ENCODE results near the gene RD3L. TPM values are rescaled to one million over a fixed set of nuclear protein-coding genes. Genes with fewer than 3 reads are reported as not detected.

The RD3L gene
- total RNA-seq, 1 experiment from 2014 or later: not detected

DNA sequence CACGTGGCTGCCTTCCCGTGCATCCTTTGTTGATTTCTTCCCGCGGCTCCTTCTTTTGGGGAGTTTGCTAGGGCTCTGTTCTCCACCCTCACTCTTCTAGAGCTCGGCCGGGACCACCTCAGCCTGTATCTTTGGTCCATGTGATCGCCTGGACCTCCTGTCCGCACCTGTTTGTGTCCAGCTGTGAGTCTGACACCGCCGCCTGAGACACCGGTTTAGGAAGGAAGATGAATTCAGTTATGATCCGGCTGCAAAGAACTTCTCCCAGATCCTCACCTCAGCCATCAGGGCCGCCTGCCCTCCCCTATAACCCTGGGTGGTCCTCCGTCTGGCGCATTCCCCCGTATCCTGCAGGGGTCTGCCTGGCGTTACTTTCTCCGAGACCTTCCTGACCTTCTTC lies 14.8 kb downstream of the RD3L start:
- Histone ChIP-seq H3K79me2 (ENCODE audit: insufficient read depth, low read length) (no peaks in the 10 kb centered on the region), H4K5ac (ENCODE audit: insufficient read length, low read depth, low read length) (no peak overlapping the region), H3K14ac (ENCODE audit: insufficient read depth, low read length) (no peak overlapping the region), H2BK5ac (ENCODE audit: insufficient read length, low read length) (no peak overlapping the region), H3K79me1 (ENCODE audit: insufficient read depth, low read depth, low read length, poor library complexity, severe bottlenecking) (no peaks in the 10 kb centered on the region), H4K91ac (ENCODE audit: insufficient read length, low read depth, low read length) (no peak overlapping the region), H3K4me2 (ENCODE audit: insufficient read depth, insufficient read length, low read length) (no peak overlapping the region), H3K27me3 (ENCODE audit: insufficient read depth, low read length) (no peaks in the 10 kb centered on the region), H3K27ac (ENCODE audit: insufficient read length, low read depth, low read length) (no peak overlapping the region), H3K23me2 (ENCODE audit: insufficient read length, low read depth, low read length, poor library complexity, severe bottlenecking) (no peaks in the 10 kb centered on the region), H3K9ac (ENCODE audit: extremely low read depth, insufficient read length, low read length) (no peak overlapping the region), H3K18ac (ENCODE audit: insufficient read length, low read depth, low read length) (no peak overlapping the region), H3K4me1 (ENCODE audit: insufficient read depth, low read length) (no peaks in the 10 kb centered on the region), H4K8ac (replicated peaks; ENCODE audit: insufficient read length, low read depth, low read length) (no peak overlapping the region), H2BK12ac (ENCODE audit: insufficient read length, low read depth, low read length) (no peak overlapping the region), H2BK20ac (ENCODE audit: low read depth, low read length, poor library complexity, severe bottlenecking) (no peak overlapping the region), H3K4ac (ENCODE audit: low read depth, low read length) (no peak overlapping the region), H2BK120ac (ENCODE audit: low read depth, low read length, poor library complexity, severe bottlenecking) (no peak overlapping the region), H3K9me3 (ENCODE audit: control insufficient read depth, low read depth, low read length) (no peaks in the 10 kb centered on the region), H3T11ph (ENCODE audit: low read length) (no peak overlapping the region), H2AFZ (ENCODE audit: low read length) (no peak overlapping the region), H2BK15ac (ENCODE audit: low read depth, low read length) (no peak overlapping the region), H4K20me1 (ENCODE audit: control insufficient read depth, insufficient read depth, insufficient read length) (no peaks in the 10 kb centered on the region), H2AK5ac (ENCODE audit: insufficient read length, low read length) (no peak overlapping the region), H3K23ac (ENCODE audit: insufficient read length, low read depth, low read length) (no peak overlapping the region), H3K56ac (ENCODE audit: insufficient read length, low read depth, low read length) (no peak overlapping the region)
- H3K9me3 Mint-ChIP-seq: peaks cover 0 to 3% of the 10 kb centered on the region in 2 experiments; a peak in 2 of 5 replicates
- H3K4me1 Mint-ChIP-seq: peaks cover 4% of the 10 kb centered on the region in 2 experiments; a peak in 1 of 4 replicates
- no CpG with 5 or more reads among the region's 18 CpGs for WGBS (ENCODE audit: extremely low coverage, insufficient read length, low lambda C conversion rate)
- H3K27ac Mint-ChIP-seq: no peak overlapping the region
- no peak overlapping the region for H3K4me3 Mint-ChIP-seq
- H3K27me3 Mint-ChIP-seq (ENCODE audit: low read depth): peaks cover 6% of the 10 kb centered on the region; the same call in 1 of the 2 replicates
- TF ChIP-seq, protein P1, sequence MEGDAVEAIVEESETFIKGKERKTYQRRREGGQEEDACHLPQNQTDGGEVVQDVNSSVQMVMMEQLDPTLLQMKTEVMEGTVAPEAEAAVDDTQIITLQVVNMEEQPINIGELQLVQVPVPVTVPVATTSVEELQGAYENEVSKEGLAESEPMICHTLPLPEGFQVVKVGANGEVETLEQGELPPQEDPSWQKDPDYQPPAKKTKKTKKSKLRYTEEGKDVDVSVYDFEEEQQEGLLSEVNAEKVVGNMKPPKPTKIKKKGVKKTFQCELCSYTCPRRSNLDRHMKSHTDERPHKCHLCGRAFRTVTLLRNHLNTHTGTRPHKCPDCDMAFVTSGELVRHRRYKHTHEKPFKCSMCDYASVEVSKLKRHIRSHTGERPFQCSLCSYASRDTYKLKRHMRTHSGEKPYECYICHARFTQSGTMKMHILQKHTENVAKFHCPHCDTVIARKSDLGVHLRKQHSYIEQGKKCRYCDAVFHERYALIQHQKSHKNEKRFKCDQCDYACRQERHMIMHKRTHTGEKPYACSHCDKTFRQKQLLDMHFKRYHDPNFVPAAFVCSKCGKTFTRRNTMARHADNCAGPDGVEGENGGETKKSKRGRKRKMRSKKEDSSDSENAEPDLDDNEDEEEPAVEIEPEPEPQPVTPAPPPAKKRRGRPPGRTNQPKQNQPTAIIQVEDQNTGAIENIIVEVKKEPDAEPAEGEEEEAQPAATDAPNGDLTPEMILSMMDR (conservative IDR thresholded peaks at IDR 0.05): no peak
- no peaks in the 10 kb centered on the region for H3K36me3 Mint-ChIP-seq (ENCODE audit: insufficient read depth in 1 of 3, low read depth in 3 of 3)
- no peak for DNase-seq

Measured in H9 (cell line).